H1 (cell line): ENCODE data around the gene CATSPERD. TPM values are rescaled to one million over a fixed set of nuclear protein-coding genes. Genes with fewer than 3 reads are reported as not detected.
A peak's percentile ranks its signal among the peaks of the same experiment; 100 is the strongest.

ENCODE experiments used
- CTCF ChIA-PET: fragments of 300-600 bp; sonication (Branson Sonifier 250); formaldehyde crosslinking; loops from one replicate; lab custom pipeline; 2021; ENCODE audit not compliant: partially characterized antibody; lab: Charles Lee
- POLR2A ChIA-PET: fragments of 300-600 bp; sonication (Branson Sonifier 250); formaldehyde crosslinking; loops from one replicate; lab custom pipeline; 2021; ENCODE audit warnings: inconsistent platforms; ENCODE audit not compliant: partially characterized antibody; lab: Charles Lee
- DNase-seq, 2 experiments: peaks; one replicate each; pipeline versions ENCODE4 v3.0.0 to v3.0.0-alpha.2; 2010 to 2022; ENCODE audit warnings: low spot score in 2 of 2, low read depth in 1 of 2, mixed read lengths in 1 of 2
- FAIRE-seq: peaks from 2 replicates; lab custom pipeline; 2011; peaks lifted over from hg19 to GRCh38; lab: Jason Lieb, UNC
- H2AFZ ChIP-seq: 2 replicates; pipeline ENCODE4 v1.8.1; 2012; ENCODE audit warnings: low read length, inconsistent platforms
- H2AK5ac ChIP-seq: 2 replicates; pipeline ENCODE4 v1.6.1; 2013; ENCODE audit warnings: low read depth, low read length
- H2BK120ac ChIP-seq: replicated peaks from 2 replicates; pipeline ENCODE3; 2013; ENCODE audit warnings: low read depth, low read length, inconsistent platforms
- H2BK12ac ChIP-seq: 2 replicates; pipeline ENCODE4 v1.6.1; 2013; ENCODE audit warnings: low read depth, low read length
- H2BK15ac ChIP-seq: 2 replicates; pipeline ENCODE4 v1.6.1; 2013; ENCODE audit warnings: low read length
- H2BK20ac ChIP-seq: 2 replicates; pipeline ENCODE4 v1.6.1; 2013; ENCODE audit warnings: low read length
- H2BK5ac ChIP-seq: 2 replicates; pipeline ENCODE4 v1.6.1; 2013; ENCODE audit warnings: low read depth, low read length
- H3K14ac ChIP-seq: 2 replicates; pipeline ENCODE4 v1.6.1; 2013; ENCODE audit warnings: inconsistent platforms; ENCODE audit not compliant: insufficient read length
- H3K18ac ChIP-seq: 2 replicates; pipeline ENCODE4 v1.6.1; 2013; ENCODE audit warnings: low read length; ENCODE audit errors: extremely low read depth
- H3K23ac ChIP-seq: 2 replicates; pipeline ENCODE4 v1.6.1; 2013; ENCODE audit warnings: inconsistent platforms; ENCODE audit not compliant: insufficient read length
- H3K23me2 ChIP-seq: 2 replicates; pipeline ENCODE4 v1.6.1; 2013; ENCODE audit warnings: low read depth, low read length
- H3K27ac ChIP-seq: 2 replicates; pipeline ENCODE4 v1.6.1; 2011; ENCODE audit warnings: low read depth, low read length, inconsistent platforms
- H3K27me3 ChIP-seq, 4 experiments: replicated peaks in 1 of 4; 1 replicate in 1 of 4; 2 replicates in 3 of 4; pipeline versions ENCODE4 v1.6.1 to v1.8.1; 2011 to 2013; ENCODE audit warnings: low read length in 3 of 4, mild to moderate bottlenecking in 3 of 4, inconsistent platforms in 2 of 4, mixed read lengths in 2 of 4, moderate library complexity in 1 of 4; ENCODE audit not compliant: control insufficient read depth in 3 of 4, insufficient read depth in 3 of 4; ENCODE audit errors: extremely low read depth in 1 of 4
- H3K36me3 ChIP-seq, 4 experiments: 2 replicates each; pipeline versions ENCODE4 v1.6.1 to v1.8.1; 2011 to 2013; ENCODE audit warnings: mild to moderate bottlenecking in 4 of 4, low read length in 3 of 4, moderate library complexity in 2 of 4, control low read depth in 1 of 4, inconsistent platforms in 1 of 4; ENCODE audit not compliant: insufficient read depth in 4 of 4, control insufficient read depth in 2 of 4
- H3K4ac ChIP-seq: replicated peaks from 2 replicates; pipeline ENCODE3; 2013; ENCODE audit warnings: low read length, low read depth, mixed read lengths, inconsistent platforms; ENCODE audit not compliant: insufficient read length
- H3K4me1 ChIP-seq, 4 experiments: replicated peaks in 1 of 4; 1 replicate in 1 of 4; 2 replicates in 3 of 4; pipeline versions ENCODE4 v1.6.1 to v1.8.1; 2011 to 2013; ENCODE audit warnings: low read length in 3 of 4, inconsistent platforms in 2 of 4, mixed read lengths in 1 of 4; ENCODE audit not compliant: insufficient read depth in 4 of 4, control insufficient read depth in 3 of 4
- H3K4me2 ChIP-seq, 2 experiments: 2 replicates each; pipeline versions ENCODE4 v1.6.1 to v1.8.1; 2011 to 2013; ENCODE audit warnings: low read depth in 2 of 2, low read length in 2 of 2, control low read depth in 1 of 2, inconsistent platforms in 1 of 2, mild to moderate bottlenecking in 1 of 2; ENCODE audit not compliant: insufficient read depth in 1 of 2
- H3K4me3 ChIP-seq, 4 experiments: fragments of 200-600, 300-600 bp in 1 of 4; sonication (generic), shearing (Covaris generic), sonication (Bioruptor Twin) in 1 of 4; 2 replicates each; pipeline versions ENCODE4 v1.5.1 to v1.8.1; 2011 to 2016; ENCODE audit warnings: low read length in 4 of 4, low read depth in 3 of 4, control low read depth in 2 of 4, inconsistent platforms in 2 of 4, mild to moderate bottlenecking in 2 of 4, mixed read lengths in 1 of 4, moderate library complexity in 1 of 4; ENCODE audit not compliant: insufficient read depth in 2 of 4; ENCODE audit errors: extremely low read depth in 1 of 4
- H3K56ac ChIP-seq: replicated peaks from 2 replicates; pipeline ENCODE3; 2013; ENCODE audit warnings: low read depth, mild to moderate bottlenecking, mixed read lengths, low read length, inconsistent platforms; ENCODE audit not compliant: insufficient read length
- H3K79me1 ChIP-seq: 2 replicates; pipeline ENCODE4 v1.6.1; 2013; ENCODE audit warnings: low read depth, low read length, control low read depth
- H3K79me2 ChIP-seq, 2 experiments: 2 replicates each; pipeline versions ENCODE4 v1.6.1 to v1.8.1; 2012 to 2013; ENCODE audit warnings: low read length in 2 of 2, mild to moderate bottlenecking in 2 of 2, inconsistent platforms in 1 of 2; ENCODE audit not compliant: insufficient read depth in 2 of 2, control insufficient read depth in 1 of 2
- H3K9ac ChIP-seq, 4 experiments: replicated peaks in 1 of 4; 1 replicate in 1 of 4; 2 replicates in 3 of 4; pipeline versions ENCODE4 v1.6.1 to v1.8.1; 2011 to 2013; ENCODE audit warnings: low read depth in 3 of 4, low read length in 3 of 4, control low read depth in 2 of 4, mild to moderate bottlenecking in 2 of 4, moderate library complexity in 2 of 4, inconsistent platforms in 1 of 4; ENCODE audit errors: extremely low read depth in 1 of 4
- H3K9me3 ChIP-seq, 2 experiments: 2 replicates each; pipeline versions ENCODE4 v1.6.1 to v1.8.1; 2012 to 2013; ENCODE audit warnings: mild to moderate bottlenecking in 2 of 2, moderate library complexity in 2 of 2, control low read depth in 1 of 2, inconsistent platforms in 1 of 2, low read depth in 1 of 2, low read length in 1 of 2, mixed read lengths in 1 of 2; ENCODE audit not compliant: insufficient read depth in 2 of 2
- H4K20me1 ChIP-seq, 2 experiments: replicated peaks in 1 of 2; 2 replicates each; pipeline versions ENCODE3 to v1.8.1; 2011 to 2013; ENCODE audit warnings: inconsistent platforms in 2 of 2, low read length in 2 of 2, mild to moderate bottlenecking in 1 of 2; ENCODE audit not compliant: insufficient read depth in 2 of 2, control insufficient read depth in 1 of 2
- H4K5ac ChIP-seq: 2 replicates; pipeline ENCODE4 v1.6.1; 2013; ENCODE audit warnings: low read length, low read depth, mixed read lengths, inconsistent platforms; ENCODE audit not compliant: insufficient read length
- H4K8ac ChIP-seq: 2 replicates; pipeline ENCODE4 v1.8.0; 2013; ENCODE audit warnings: mild to moderate bottlenecking, moderate library complexity, low read length, inconsistent platforms; ENCODE audit not compliant: insufficient read depth; ENCODE audit errors: extremely low read depth
- H4K91ac ChIP-seq: replicated peaks from 2 replicates; pipeline ENCODE3; 2013; ENCODE audit warnings: low read length, mixed read lengths, inconsistent platforms; ENCODE audit not compliant: insufficient read length
- CTCF ChIP-seq, 3 experiments: IDR thresholded peaks; 1 replicate in 2 of 3; 2 replicates in 1 of 3; pipeline versions ENCODE4 v1.5.1 to v1.6.1; 2011; ENCODE audit warnings: low read length in 3 of 3, mild to moderate bottlenecking in 3 of 3, inconsistent platforms in 2 of 3, low read depth in 1 of 3, moderate library complexity in 1 of 3; ENCODE audit not compliant: insufficient read depth in 1 of 3; ENCODE audit errors: control extremely low read depth in 1 of 3
- POLR2A ChIP-seq, 2 experiments: IDR thresholded peaks; 1 replicate in 1 of 2; 2 replicates in 1 of 2; pipeline ENCODE4 v1.6.1; 2011; ENCODE audit warnings: low read depth in 2 of 2, low read length in 2 of 2, mild to moderate bottlenecking in 2 of 2; ENCODE audit errors: control extremely low read depth in 1 of 2
- WGBS, 2 experiments: shearing (Covaris generic) in 1 of 2; methylation state at CpG; one replicate each; pipeline versions ENCODE4 v1.1.6 to v1.1.7; 2013 to 2015; ENCODE audit warnings: low lambda C conversion rate in 2 of 2, mixed read lengths in 2 of 2, inconsistent platforms in 1 of 2, low coverage in 1 of 2, missing lambda C conversion rate in 1 of 2; ENCODE audit not compliant: insufficient replicate concordance in 2 of 2, insufficient coverage in 1 of 2, insufficient read length in 1 of 2; ENCODE audit errors: extremely low coverage in 1 of 2, missing lambda C conversion rate in 1 of 2; 5-methylcytosine and 5-hydroxymethylcytosine counted together
- polyA plus RNA-seq, 7 experiments: library from polyadenylated mRNA; depleted of rRNA in 3 of 7; stranded (reverse) in 5 of 7; unstranded in 2 of 7; fragments of >200 nt in 5 of 7; fragments of 200-250 nt in 2 of 7; gene quantifications; 1 replicate in 5 of 7; 2 replicates in 1 of 7; 4 replicates in 1 of 7; pipeline versions ENCODE4 v1.2.1 to v1.2.3, GENCODE V29; 2011 to 2013; ENCODE audit warnings: missing spikeins in 2 of 7, mixed read lengths in 2 of 7
- total RNA-seq: library from RNA; stranded (reverse); fragmentation: NEBNext Ultra II Directional; extraction: Animal tissue kit (Norgen Biotek cat#: 25700); gene quantifications from 2 replicates; pipeline ENCODE4 v1.2.1, GENCODE V29; 2021

CATSPERD gene
- total and polyA plus RNA-seq, 2 of the 8 experiments (the other 6 are each of a cell fraction or from before 2014, with no cell fraction given) = 0.12 TPM; not detected in 1

GRCh38 chr19:5789351-5789761, 68.9 kb downstream of the CATSPERD start:
- Histone ChIP-seq H2AK5ac (no peak overlapping the region), H2BK20ac (no peak overlapping the region), H3K9me3 (no peaks in the 10 kb centered on the region), H2BK5ac (no peak overlapping the region), H3K27ac (no peak overlapping the region), H3K18ac (no peak overlapping the region), H3K4ac (no peak overlapping the region), H3K23ac (no peak overlapping the region), H3K56ac (no peak overlapping the region), H3K4me2 (no peak overlapping the region), H4K5ac (no peak overlapping the region), H2BK120ac (no peak overlapping the region), H3K36me3 (peaks cover 20 to 40% (median 34%) of the 10 kb centered on the region in 4 experiments), H3K4me1 (no peaks in the 10 kb centered on the region; a peak in 1 of 7 replicates), H4K20me1 (peaks cover 0 to 10% of the 10 kb centered on the region in 2 experiments), H4K91ac (no peak overlapping the region), H3K4me3 (no peak overlapping the region), H3K23me2 (peaks cover 3% of the 10 kb centered on the region; the same call in 1 of the 2 replicates), H2BK15ac (no peak overlapping the region), H3K27me3 (no peaks in the 10 kb centered on the region), H3K79me2 (no peaks in the 10 kb centered on the region), H2BK12ac (no peak overlapping the region), H4K8ac (peak overlapping the region; percentile 57; the same call in 1 of the 2 replicates), H2AFZ (no peak overlapping the region), H3K9ac (no peak overlapping the region), H3K14ac (no peak overlapping the region), H3K79me1 (peaks cover 5% of the 10 kb centered on the region; the same call in 1 of the 2 replicates)
- TF ChIP-seq CTCF (IDR thresholded peaks at IDR 0.05; ENCODE audit: control extremely low read depth in 1 of 3, insufficient read depth in 1 of 3, low read depth in 1 of 3, low read length in 3 of 3) = no peak
- no peak for TF ChIP-seq POLR2A (IDR thresholded peaks at IDR 0.05; ENCODE audit: control extremely low read depth in 1 of 2, low read depth in 2 of 2, low read length in 2 of 2)
- CTCF ChIA-PET = interaction anchor here (1.0 kb wide), 1 partner anchor 15 kb away, joined by 5 read pairs; no protein-coding TSS in a partner anchor
- POLR2A ChIA-PET = interaction anchor here (0.8 to 4.5 kb wide), 8 partner anchors 10 to 98 kb away, joined by 3 to 32 read pairs (median 6); partner anchors contain the start of genes CATSPERD and LONP1
- FAIRE-seq (no peak), DNase-seq (no peak)
- WGBS, 2 experiments = 94% methylated on average over 39 of the region's 39 CpGs; no CpG with 5 or more reads in 1 of the 2 experiments
